ENCODE measurements around the gene CASTOR1. TPM values are rescaled to one million over a fixed set of nuclear protein-coding genes. Genes with fewer than 3 reads are reported as not detected.
A peak's percentile ranks its signal among the peaks of the same experiment; 100 is the strongest.

The CASTOR1 gene
- total RNA-seq, 1 donor from 2014 or later = 51.8 TPM

GRCh38 chr22:30279932-30280331 lies 9.4 kb downstream of the CASTOR1 start:
- Histone ChIP-seq H3K4me3 (no peak overlapping the region), H3K27me3 (no peaks in the 10 kb centered on the region), H3K9me3 (no peaks in the 10 kb centered on the region), H3K36me3 (peaks cover 0 to 6% of the 10 kb centered on the region in 2 donors), H3K27ac (no peak overlapping the region), H3K4me1 (peaks cover 36% of the 10 kb centered on the region)
- TF ChIP-seq POLR2A (IDR thresholded peaks at IDR 0.05) (no peak), POLR2AphosphoS5 (IDR thresholded peaks at IDR 0.05; ENCODE audit: insufficient read depth in 1 of 2, low read depth in 1 of 2) (no peak), CTCF (IDR thresholded peaks at IDR 0.05) (no peak)
- intact Hi-C loops (cut with DNase I) = loop anchor here (10.0 kb wide), 1 partner anchor 75 kb away; the partner anchor contains the start of genes CCDC157 and SF3A1
- no peak for DNase-seq (ENCODE audit: extremely low spot score in 2 of 2)

GRCh38 chr22:30279046-30279788 lies 10.1 kb downstream of the CASTOR1 start:
- Histone ChIP-seq H3K27me3 (no peaks in the 10 kb centered on the region), H3K27ac (no peak overlapping the region), H3K4me3 (no peak overlapping the region), H3K4me1 (peaks cover 36% of the 10 kb centered on the region), H3K36me3 (no peaks in the 10 kb centered on the region), H3K9me3 (no peaks in the 10 kb centered on the region)
- TF ChIP-seq POLR2A (IDR thresholded peaks at IDR 0.05) (no peak), POLR2AphosphoS5 (IDR thresholded peaks at IDR 0.05; ENCODE audit: insufficient read depth in 1 of 2, low read depth in 1 of 2) (peak in 1 of 2 donors; percentile 30), CTCF (IDR thresholded peaks at IDR 0.05) (no peak)
- intact Hi-C loops (cut with DNase I) = no loop called here
- no peak for DNase-seq (ENCODE audit: extremely low spot score in 2 of 2)

GRCh38 chr22:30277547-30278344 lies 11.6 kb downstream of the CASTOR1 start:
- no peak for DNase-seq (ENCODE audit: extremely low spot score in 2 of 2)
- Histone ChIP-seq H3K4me3 (no peak overlapping the region), H3K27ac (peak overlapping the region; percentile 55), H3K9me3 (no peaks in the 10 kb centered on the region), H3K4me1 (peaks cover 36% of the 10 kb centered on the region), H3K27me3 (no peaks in the 10 kb centered on the region), H3K36me3 (no peaks in the 10 kb centered on the region)
- no peak for TF ChIP-seq CTCF (IDR thresholded peaks at IDR 0.05)
- TF ChIP-seq POLR2AphosphoS5 (IDR thresholded peaks at IDR 0.05; ENCODE audit: insufficient read depth in 1 of 2, low read depth in 1 of 2) = peak; percentile 22 to 57
- TF ChIP-seq POLR2A (IDR thresholded peaks at IDR 0.05) = no peak
- intact Hi-C loops (cut with DNase I) = no loop called here

GRCh38 chr22:30276039-30276438 lies 13.3 kb downstream of the CASTOR1 start:
- TF ChIP-seq CTCF (IDR thresholded peaks at IDR 0.05) = no peak
- TF ChIP-seq POLR2A (IDR thresholded peaks at IDR 0.05) = no peak
- TF ChIP-seq POLR2AphosphoS5 (IDR thresholded peaks at IDR 0.05; ENCODE audit: insufficient read depth in 1 of 2, low read depth in 1 of 2) = no peak
- no peak for DNase-seq (ENCODE audit: extremely low spot score in 2 of 2)
- no peaks in the 10 kb centered on the region for H3K36me3 ChIP-seq
- H3K4me3 ChIP-seq = no peak overlapping the region
- H3K9me3 ChIP-seq = no peaks in the 10 kb centered on the region
- H3K4me1 ChIP-seq = peaks cover 36% of the 10 kb centered on the region
- intact Hi-C loops (cut with DNase I) = no loop called here
- H3K27ac ChIP-seq = no peak overlapping the region
- H3K27me3 ChIP-seq = no peaks in the 10 kb centered on the region

Data from vagina (tissue), 2 donors.